ENCODE results near the gene ARMH4. TPM values are rescaled to one million over a fixed set of nuclear protein-coding genes. Genes with fewer than 3 reads are reported as not detected.

Gene ARMH4
- total RNA-seq, 1 experiment from 2014 or later, result not detected

GRCh38 chr14:58143106-58143505 lies 8.9 kb downstream of the ARMH4 start:
- no TSS peak for BruUV-seq (replicated peaks)
- CTCF ChIA-PET, result interaction anchor here (0.8 kb wide), 1 partner anchor 12 kb away, joined by 3 read pairs; no protein-coding TSS in a partner anchor
- TF ChIP-seq CTCF (IDR thresholded peaks at IDR 0.05; ENCODE audit: unreplicated experiment), result no peak
- Mint-ChIP-seq H3K36me3 (ENCODE audit: insufficient read depth, unreplicated experiment) (no peaks in the 10 kb centered on the region), H3K4me3 (ENCODE audit: low read depth, unreplicated experiment) (no peak overlapping the region), H3K27me3 (ENCODE audit: unreplicated experiment) (peaks cover 54% of the 10 kb centered on the region), H3K4me1 (ENCODE audit: low read depth, unreplicated experiment) (no peaks in the 10 kb centered on the region), H3K9me3 (ENCODE audit: low read depth, unreplicated experiment) (no peaks in the 10 kb centered on the region), H3K27ac (ENCODE audit: unreplicated experiment) (no peak overlapping the region)
- DNase-seq, result no peak
- intact Hi-C loops (cut with micrococcal nuclease; ENCODE audit: unreplicated experiment), result no loop called here

- no peak for DNase-seq
- Mint-ChIP-seq H3K4me1 (ENCODE audit: low read depth, unreplicated experiment) (no peaks in the 10 kb centered on the region), H3K27me3 (ENCODE audit: unreplicated experiment) (peaks cover 45% of the 10 kb centered on the region), H3K4me3 (ENCODE audit: low read depth, unreplicated experiment) (no peak overlapping the region), H3K36me3 (ENCODE audit: insufficient read depth, unreplicated experiment) (no peaks in the 10 kb centered on the region), H3K27ac (ENCODE audit: unreplicated experiment) (no peak overlapping the region), H3K9me3 (ENCODE audit: low read depth, unreplicated experiment) (no peaks in the 10 kb centered on the region)
- intact Hi-C loops (cut with micrococcal nuclease; ENCODE audit: unreplicated experiment), result no loop called here
- TF ChIP-seq CTCF (IDR thresholded peaks at IDR 0.05; ENCODE audit: unreplicated experiment), result no peak
- BruUV-seq (replicated peaks), result no TSS peak
- CTCF ChIA-PET, result no interaction called here
These were observed 10.1 kb downstream of the ARMH4 start for GRCh38 chr14:58141893-58142292.

GRCh38 chr14:58138714-58139482 lies 13.1 kb downstream of the ARMH4 start:
- no peak for DNase-seq
- no TSS peak for BruUV-seq (replicated peaks)
- Mint-ChIP-seq H3K27me3 (ENCODE audit: unreplicated experiment) (peaks cover 23% of the 10 kb centered on the region), H3K4me1 (ENCODE audit: low read depth, unreplicated experiment) (no peaks in the 10 kb centered on the region), H3K9me3 (ENCODE audit: low read depth, unreplicated experiment) (no peaks in the 10 kb centered on the region), H3K4me3 (ENCODE audit: low read depth, unreplicated experiment) (no peak overlapping the region), H3K36me3 (ENCODE audit: insufficient read depth, unreplicated experiment) (no peaks in the 10 kb centered on the region), H3K27ac (ENCODE audit: unreplicated experiment) (no peak overlapping the region)
- CTCF ChIA-PET, result no interaction called here
- no peak for TF ChIP-seq CTCF (IDR thresholded peaks at IDR 0.05; ENCODE audit: unreplicated experiment)
- intact Hi-C loops (cut with micrococcal nuclease; ENCODE audit: unreplicated experiment), result no loop called here

- Mint-ChIP-seq H3K4me1 (ENCODE audit: low read depth, unreplicated experiment) (no peaks in the 10 kb centered on the region), H3K4me3 (ENCODE audit: low read depth, unreplicated experiment) (no peak overlapping the region), H3K27me3 (ENCODE audit: unreplicated experiment) (peaks cover 23% of the 10 kb centered on the region), H3K27ac (ENCODE audit: unreplicated experiment) (no peak overlapping the region), H3K36me3 (ENCODE audit: insufficient read depth, unreplicated experiment) (no peaks in the 10 kb centered on the region), H3K9me3 (ENCODE audit: low read depth, unreplicated experiment) (no peaks in the 10 kb centered on the region)
- DNase-seq, result no peak
- no TSS peak for BruUV-seq (replicated peaks)
- no peak for TF ChIP-seq CTCF (IDR thresholded peaks at IDR 0.05; ENCODE audit: unreplicated experiment)
- intact Hi-C loops (cut with micrococcal nuclease; ENCODE audit: unreplicated experiment), result no loop called here
- CTCF ChIA-PET, result no interaction called here
These were observed 13.8 kb downstream of the ARMH4 start for GRCh38 chr14:58138031-58138713.
